Adrenal gland (tissue), 12 donors: ENCODE results near the gene KRTAP10-6. TPM values are rescaled to one million over a fixed set of nuclear protein-coding genes. Genes with fewer than 3 reads are reported as not detected.

Source experiments
- DNase-seq, 7 donors: peaks; one replicate each; pipeline ENCODE4 v3.0.0-alpha.2; 2019 to 2020
- H3K27ac ChIP-seq, 5 donors: fragments of 200-600 bp; sonication (generic) in 4 of 5; 1 replicate in 3 of 5; 2 replicates in 2 of 5; pipeline versions ENCODE4 v1.5.1 to v1.8.0; 2016 to 2020; ENCODE audit warnings: mild to moderate bottlenecking in 1 of 5
- H3K27me3 ChIP-seq: fragments of 200-600 bp; 2 replicates; pipeline ENCODE4 v1.8.0; 2021
- H3K36me3 ChIP-seq, 2 donors: fragments of 200-600 bp; replicated peaks in 1 of 2; 1 replicate in 1 of 2; 2 replicates in 1 of 2; pipeline versions ENCODE4 v1.5.1 to v1.8.0; 2018 to 2022
- H3K4me1 ChIP-seq, 2 donors: fragments of 200-600 bp; replicated peaks in 1 of 2; 1 replicate in 1 of 2; 2 replicates in 1 of 2; pipeline versions ENCODE4 v1.5.1 to v1.8.0; 2018 to 2021
- H3K4me3 ChIP-seq, 4 donors: fragments of 200-600 bp; sonication (generic) in 3 of 4; one replicate each; pipeline ENCODE4 v1.5.1; 2016 to 2018
- H3K9me3 ChIP-seq, 3 donors: fragments of 200-600 bp; sonication (generic) in 1 of 3; replicated peaks in 1 of 3; 1 replicate in 2 of 3; 2 replicates in 1 of 3; pipeline versions ENCODE4 v1.5.1 to v1.8.0; 2016 to 2021
- CTCF ChIP-seq, 6 experiments: fragments of 450-650 bp in 4 of 6; fragments of 200-600 bp in 2 of 6; sonication (generic) in 1 of 6; IDR thresholded peaks; 1 replicate in 5 of 6; 2 replicates in 1 of 6; pipeline versions ENCODE4 v1.5.1 to v1.8.0; 2016 to 2021; ENCODE audit warnings: antibody characterized with exemption in 6 of 6, mild to moderate bottlenecking in 2 of 6, moderate library complexity in 1 of 6
- POLR2A ChIP-seq, 2 donors: fragments of 450-650 bp; IDR thresholded peaks; one replicate each; pipeline ENCODE4 v1.6.1; 2017; ENCODE audit warnings: antibody characterized with exemption in 2 of 2, mild to moderate bottlenecking in 2 of 2, moderate library complexity in 1 of 2
- WGBS, 4 donors: extraction: QIAGEN DNeasy Blood & Tissue Kit in 2 of 4; methylation state at CpG; one replicate each; pipeline versions ENCODE4 v1.1.5 to v1.1.7; 2013 to 2017; 5-methylcytosine and 5-hydroxymethylcytosine counted together
- intact Hi-C, 2 donors: fragments of 100-400 bp; cut with DNase I; formaldehyde crosslinking; loops; one replicate each; pipeline versions ENCODE4 v1.14.1 to v1.15.0; 2022 to 2023
- polyA plus RNA-seq, 3 donors: library from polyadenylated mRNA; stranded (reverse); fragments of 200-250 nt in 2 of 3; fragments of 350-450 nt in 1 of 3; fragmentation: Illumina TruSeq in 1 of 3; extraction: RNeasy Lipid Tissue Mini Kit (QIAGEN cat#74804) in 1 of 3; gene quantifications; one replicate each; pipeline ENCODE4 v1.2.3, GENCODE V29; 2013 to 2014
- total RNA-seq, 9 donors: library from RNA; depleted of rRNA in 4 of 9; stranded (reverse); fragments of >200 nt in 4 of 9; fragments of 120-200 nt in 1 of 9; fragmentation: NEBNext Ultra II Directional in 1 of 9; extraction: Animal tissue kit (Norgen Biotek cat#: 25700) in 1 of 9; gene quantifications; one replicate each; pipeline versions ENCODE4 v1.1.0 to v1.2.4, GENCODE V29; 2013 to 2023
- donor health status: healthy with polysubstance abuse.
- donor health status: Bipolar disorder and iron deficiency.
- donor health status: DM: yes; HTN: yes; CAD: no.
- donor health status: DM: no; HTN: no; CAD: no.
- donor health status: DM: no; HTN: no; CAD: no.
- donor health status: DM: yes; HTN: yes; CAD: no.

Gene KRTAP10-6
- total and polyA plus RNA-seq, 12 donors: not detected

GRCh38 chr21:44618504-44618903, 26.2 kb upstream of the KRTAP10-6 start:
- TF ChIP-seq POLR2A (IDR thresholded peaks at IDR 0.05) (no peak), CTCF (IDR thresholded peaks at IDR 0.05) (peak in 3 of 6 experiments; percentile 17 to 26 (median 19))
- no peak overlapping the region for H3K4me3 ChIP-seq
- peak in 5 of 7 donors; percentile 24 to 40 (median 36) for DNase-seq
- H3K9me3 ChIP-seq: no peaks in the 10 kb centered on the region
- intact Hi-C loops: no loop called here
- no peaks in the 10 kb centered on the region for H3K4me1 ChIP-seq
- 13 to 29% (median 21%) methylated on average over 3 to 4 of the region's 4 CpGs for WGBS, 4 donors
- H3K36me3 ChIP-seq: no peaks in the 10 kb centered on the region
- H3K27ac ChIP-seq: no peak overlapping the region
- no peaks in the 10 kb centered on the region for H3K27me3 ChIP-seq

GRCh38 chr21:44617071-44617501, 24.8 kb upstream of the KRTAP10-6 start:
- H3K4me1 ChIP-seq: no peaks in the 10 kb centered on the region
- DNase-seq: no peak
- H3K27ac ChIP-seq: no peak overlapping the region
- H3K4me3 ChIP-seq: no peak overlapping the region
- TF ChIP-seq CTCF (IDR thresholded peaks at IDR 0.05): no peak
- no peak for TF ChIP-seq POLR2A (IDR thresholded peaks at IDR 0.05)
- 51 to 83% (median 56%) methylated on average over 4 to 8 of the region's 8 CpGs for WGBS, 4 donors
- no peaks in the 10 kb centered on the region for H3K27me3 ChIP-seq
- H3K36me3 ChIP-seq: no peaks in the 10 kb centered on the region
- intact Hi-C loops: no loop called here
- H3K9me3 ChIP-seq: no peaks in the 10 kb centered on the region

GRCh38 chr21:44616591-44616926, 24.3 kb upstream of the KRTAP10-6 start:
- H3K4me1 ChIP-seq: no peaks in the 10 kb centered on the region
- no peak overlapping the region for H3K4me3 ChIP-seq
- WGBS, 4 donors: 75 to 84% (median 82%) methylated on average over 8 to 16 of the region's 16 CpGs
- H3K27me3 ChIP-seq: no peaks in the 10 kb centered on the region
- intact Hi-C loops: no loop called here
- no peaks in the 10 kb centered on the region for H3K36me3 ChIP-seq
- TF ChIP-seq CTCF (IDR thresholded peaks at IDR 0.05) (no peak), POLR2A (IDR thresholded peaks at IDR 0.05) (no peak)
- H3K27ac ChIP-seq: no peak overlapping the region
- DNase-seq: no peak
- H3K9me3 ChIP-seq: no peaks in the 10 kb centered on the region

GRCh38 chr21:44615911-44616590, 23.7 kb upstream of the KRTAP10-6 start:
- H3K4me1 ChIP-seq: no peaks in the 10 kb centered on the region
- no peaks in the 10 kb centered on the region for H3K27me3 ChIP-seq
- 71 to 76% (median 74%) methylated on average over 12 to 17 of the region's 17 CpGs for WGBS, 4 donors

More at GRCh38 chr21:44615911-44616590, 23.7 kb upstream of the KRTAP10-6 start:
- DNase-seq: no peak
- H3K36me3 ChIP-seq: no peaks in the 10 kb centered on the region
- no peak overlapping the region for H3K4me3 ChIP-seq
- no peak overlapping the region for H3K27ac ChIP-seq
- intact Hi-C loops: no loop called here
- no peaks in the 10 kb centered on the region for H3K9me3 ChIP-seq
- TF ChIP-seq CTCF (IDR thresholded peaks at IDR 0.05): no peak
- TF ChIP-seq POLR2A (IDR thresholded peaks at IDR 0.05): no peak
